ENCODE results near the gene IL1RAPL2.
"Not testable (repeated sequence)": the region's sequence is repeated elsewhere in the genome, so short reads cannot be mapped to it uniquely, and the experiment has no call there.

Gene IL1RAPL2

DNA sequence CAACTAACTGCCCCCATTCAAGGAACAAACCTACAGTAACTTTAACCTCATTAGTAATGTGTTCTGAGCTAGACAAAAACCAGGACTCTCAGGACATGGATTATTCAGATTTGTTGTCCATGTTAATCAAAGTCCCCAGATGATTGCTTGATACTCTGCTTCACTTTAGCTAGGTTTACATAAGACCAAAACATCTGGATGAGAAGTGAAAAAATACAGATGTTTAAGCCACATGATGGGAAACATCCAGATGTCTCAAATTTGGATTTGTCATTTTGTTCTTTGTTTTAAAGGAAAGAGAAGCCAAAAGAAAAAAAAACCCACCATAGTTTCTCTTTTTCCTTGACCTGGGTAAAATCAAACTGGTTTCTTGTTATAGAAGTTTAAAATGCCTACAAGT is 1207.8 kb downstream of the IL1RAPL2 start:
- no peak for DNase-seq (ENCODE audit: low read depth)
- no peak overlapping the region for H3K4me3 ChIP-seq (ENCODE audit: low read length)
- TF ChIP-seq, protein P1, sequence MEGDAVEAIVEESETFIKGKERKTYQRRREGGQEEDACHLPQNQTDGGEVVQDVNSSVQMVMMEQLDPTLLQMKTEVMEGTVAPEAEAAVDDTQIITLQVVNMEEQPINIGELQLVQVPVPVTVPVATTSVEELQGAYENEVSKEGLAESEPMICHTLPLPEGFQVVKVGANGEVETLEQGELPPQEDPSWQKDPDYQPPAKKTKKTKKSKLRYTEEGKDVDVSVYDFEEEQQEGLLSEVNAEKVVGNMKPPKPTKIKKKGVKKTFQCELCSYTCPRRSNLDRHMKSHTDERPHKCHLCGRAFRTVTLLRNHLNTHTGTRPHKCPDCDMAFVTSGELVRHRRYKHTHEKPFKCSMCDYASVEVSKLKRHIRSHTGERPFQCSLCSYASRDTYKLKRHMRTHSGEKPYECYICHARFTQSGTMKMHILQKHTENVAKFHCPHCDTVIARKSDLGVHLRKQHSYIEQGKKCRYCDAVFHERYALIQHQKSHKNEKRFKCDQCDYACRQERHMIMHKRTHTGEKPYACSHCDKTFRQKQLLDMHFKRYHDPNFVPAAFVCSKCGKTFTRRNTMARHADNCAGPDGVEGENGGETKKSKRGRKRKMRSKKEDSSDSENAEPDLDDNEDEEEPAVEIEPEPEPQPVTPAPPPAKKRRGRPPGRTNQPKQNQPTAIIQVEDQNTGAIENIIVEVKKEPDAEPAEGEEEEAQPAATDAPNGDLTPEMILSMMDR (conservative IDR thresholded peaks at IDR 0.05; ENCODE audit: low read depth, low read length) = no peak

DNA sequence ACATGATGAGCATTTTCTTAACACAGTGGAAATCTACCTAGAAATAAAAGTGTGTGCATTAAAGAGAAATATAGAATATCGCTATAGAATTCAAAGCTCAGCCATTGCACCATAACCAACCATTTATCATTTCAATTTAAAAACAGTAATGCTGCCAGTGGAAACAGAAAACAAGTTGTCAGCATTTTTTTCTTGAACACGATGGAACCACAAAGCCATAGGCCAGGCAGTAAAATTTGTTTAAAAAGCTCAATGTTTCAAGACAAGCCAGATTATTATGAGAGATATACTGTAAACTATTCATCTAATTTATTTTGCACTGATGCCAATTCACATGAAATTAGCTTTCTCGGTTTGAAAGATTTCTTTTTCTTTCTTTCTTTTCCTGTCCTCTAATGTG is 1209.7 kb downstream of the IL1RAPL2 start:
- TF ChIP-seq, protein P1 (conservative IDR thresholded peaks at IDR 0.05; ENCODE audit: low read depth, low read length) = no peak

DNA sequence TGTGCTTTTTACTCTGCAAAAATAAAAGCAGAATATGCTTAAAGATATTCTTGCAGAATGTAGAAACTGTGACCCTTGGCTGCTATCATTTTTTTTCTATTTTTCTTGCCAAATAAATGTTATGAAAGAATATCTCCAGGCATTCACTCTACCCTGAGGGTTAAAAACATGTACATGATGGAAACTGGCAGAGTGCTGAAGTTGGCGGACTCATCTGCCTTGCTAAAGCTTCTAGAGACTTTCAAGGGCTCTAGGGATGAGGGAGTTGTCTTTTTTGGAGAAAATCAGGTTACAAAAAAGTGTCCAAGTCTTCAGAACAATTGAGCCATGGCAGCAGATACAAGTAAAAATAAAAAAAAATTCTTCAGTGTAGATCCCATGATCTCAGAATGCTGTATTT is 1215.8 kb downstream of the IL1RAPL2 start:
- TF ChIP-seq, protein P1 (conservative IDR thresholded peaks at IDR 0.05; ENCODE audit: low read depth, low read length) = no peak
- H3K4me3 ChIP-seq (ENCODE audit: low read length) = no peak overlapping the region
- no peak for DNase-seq (ENCODE audit: low read depth)

More for the DNA sequence above, 1209.7 kb downstream of the IL1RAPL2 start:
- DNase-seq (ENCODE audit: low read depth) = no peak
- H3K4me3 ChIP-seq (ENCODE audit: low read length) = no peak overlapping the region

DNA sequence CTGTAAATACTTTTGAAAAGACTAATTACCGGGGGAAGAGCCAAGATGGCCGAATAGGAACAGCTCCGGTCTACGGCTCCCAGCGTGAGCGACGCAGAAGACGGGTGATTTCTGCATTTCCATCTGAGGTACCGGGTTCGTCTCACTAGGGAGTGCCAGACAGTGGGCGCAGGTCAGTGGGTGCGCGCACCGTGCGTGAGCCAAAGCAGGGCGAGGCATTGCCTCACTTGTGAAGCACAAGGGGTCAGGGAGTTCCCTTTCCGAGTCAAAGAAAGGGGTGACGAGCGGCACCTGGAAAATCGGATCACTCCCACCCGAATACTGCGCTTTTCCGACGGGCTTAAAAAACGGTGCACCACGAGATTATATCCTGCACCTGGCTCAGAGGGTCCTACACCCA is 1230.9 kb downstream of the IL1RAPL2 start:
- DNase-seq (ENCODE audit: low read depth) = not testable (repeated sequence)

DNA sequence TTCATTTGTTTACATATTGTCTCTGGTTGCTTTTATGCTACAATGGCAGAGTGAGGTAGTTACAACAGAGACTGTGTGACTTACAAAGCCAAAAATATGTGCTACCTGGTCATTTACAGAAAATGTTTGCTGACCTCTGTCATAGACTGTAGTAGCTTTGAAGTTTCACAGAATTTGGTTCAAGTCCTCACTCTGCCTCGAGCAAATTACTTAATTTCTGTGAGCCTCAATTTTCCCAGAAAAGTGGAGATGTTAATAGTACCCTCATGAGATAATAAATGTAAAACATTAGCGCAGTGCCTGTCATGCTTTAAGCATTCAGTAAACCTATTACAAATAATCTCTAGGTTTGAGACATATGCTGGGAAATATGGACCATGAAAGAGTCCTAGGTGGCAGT is 1237.9 kb downstream of the IL1RAPL2 start:
- TF ChIP-seq, protein P1 (conservative IDR thresholded peaks at IDR 0.05; ENCODE audit: low read depth, low read length) = no peak
- no peak overlapping the region for H3K4me3 ChIP-seq (ENCODE audit: low read length)
- DNase-seq (ENCODE audit: low read depth) = no peak

More for the DNA sequence above, 1230.9 kb downstream of the IL1RAPL2 start:
- H3K4me3 ChIP-seq (ENCODE audit: low read length) = not testable (repeated sequence)

DNA sequence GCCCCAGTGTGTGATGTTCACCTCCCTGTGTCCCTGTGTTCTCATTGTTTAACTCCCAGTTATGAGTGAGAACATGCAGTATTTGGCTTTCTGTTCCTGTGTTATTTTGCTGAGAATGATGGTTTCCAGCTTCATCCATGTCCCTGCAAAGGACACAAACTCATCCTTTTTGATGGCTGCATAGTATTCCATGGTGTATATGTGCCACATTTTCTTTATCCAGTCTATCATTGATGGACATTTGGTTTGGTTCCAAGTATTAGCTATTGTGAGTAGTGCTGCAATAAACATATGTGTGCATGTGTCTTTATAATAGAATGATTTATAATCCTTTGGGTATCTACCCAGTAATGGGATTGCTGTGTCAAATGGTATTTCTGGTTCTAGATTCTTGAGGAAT is 1239.7 kb downstream of the IL1RAPL2 start:
- DNase-seq (ENCODE audit: low read depth); H3K4me3 ChIP-seq (ENCODE audit: low read length): not testable (repeated sequence)

DNA sequence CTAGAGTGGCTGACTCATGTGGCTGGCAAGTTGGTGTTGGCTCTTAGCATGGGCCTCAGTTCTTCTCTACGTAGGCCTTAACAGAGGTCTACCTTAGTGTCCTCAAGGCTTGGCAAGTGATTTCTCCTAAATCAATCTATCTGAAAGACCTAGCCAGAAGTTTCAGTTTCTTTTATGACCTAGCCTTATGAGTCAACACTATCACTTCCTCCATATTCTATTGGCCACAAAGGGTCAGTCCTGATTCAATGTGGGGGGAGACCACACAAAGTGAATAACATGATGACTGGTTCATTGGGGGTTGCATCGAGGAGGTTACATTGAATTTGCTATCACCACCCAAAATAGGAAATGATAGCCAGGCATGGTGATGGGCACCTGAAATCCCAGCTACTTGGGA is 1250.5 kb downstream of the IL1RAPL2 start:
- no peak overlapping the region for H3K4me3 ChIP-seq (ENCODE audit: low read length)
- DNase-seq (ENCODE audit: low read depth) = no peak
- TF ChIP-seq, protein P1 (conservative IDR thresholded peaks at IDR 0.05; ENCODE audit: low read depth, low read length) = no peak

Data from retinal pigment epithelial cell (primary cell).